Measurements from ENCODE around the gene AGRP.
"Not testable (repeated sequence)": the region's sequence is repeated elsewhere in the genome, so short reads cannot be mapped to it uniquely, and the experiment has no call there.

AGRP gene

DNA sequence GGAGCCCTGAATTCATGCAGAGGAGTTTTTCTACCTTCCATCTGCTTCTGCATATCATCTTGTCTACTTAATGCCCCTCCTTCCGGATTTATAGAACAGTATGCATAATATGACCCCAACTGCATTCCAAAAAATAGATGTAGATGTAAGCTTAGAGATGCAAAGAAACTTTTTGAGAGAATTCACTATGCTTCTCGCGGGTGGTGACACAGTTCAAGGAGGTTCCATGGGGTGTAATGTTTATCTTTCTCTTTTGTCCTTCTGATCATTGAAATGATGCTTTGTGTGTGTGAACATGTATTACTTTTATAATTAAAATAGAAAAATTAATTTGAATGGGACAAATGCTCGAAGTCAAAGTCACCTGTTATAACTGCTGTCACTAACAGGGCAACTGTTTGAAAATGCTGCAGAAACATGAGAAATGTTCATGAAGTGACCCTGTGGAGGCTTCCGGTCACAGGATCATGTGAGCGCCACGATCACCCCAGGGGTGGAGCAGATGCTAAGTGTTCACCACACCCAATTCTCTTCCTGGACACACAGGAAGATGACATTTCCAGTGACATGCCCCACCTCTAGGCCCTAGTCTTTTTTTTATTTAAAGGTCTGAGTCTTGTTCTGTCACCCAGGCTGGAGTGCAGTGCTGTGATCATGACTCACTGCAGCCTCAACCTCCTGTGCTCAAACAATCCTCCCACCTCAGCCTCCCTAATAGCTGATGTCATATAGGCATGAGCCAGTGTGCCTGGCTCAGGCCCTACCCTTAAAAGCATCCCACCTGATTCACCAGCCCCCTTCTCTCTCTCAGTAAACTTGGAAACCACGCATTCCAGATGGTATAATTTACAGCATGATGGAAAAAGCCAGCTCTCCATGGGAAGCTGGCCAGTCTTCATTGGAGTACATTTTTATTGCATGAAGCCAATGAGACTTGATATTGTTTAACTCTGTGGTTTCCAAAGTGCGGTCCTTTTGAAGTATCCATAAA, 21.0 kb upstream of the AGRP start:
- peak in 1 of 2 donors; percentile 24 for DNase-seq (ENCODE audit: low read depth in 2 of 2, low spot score in 1 of 2)

DNA sequence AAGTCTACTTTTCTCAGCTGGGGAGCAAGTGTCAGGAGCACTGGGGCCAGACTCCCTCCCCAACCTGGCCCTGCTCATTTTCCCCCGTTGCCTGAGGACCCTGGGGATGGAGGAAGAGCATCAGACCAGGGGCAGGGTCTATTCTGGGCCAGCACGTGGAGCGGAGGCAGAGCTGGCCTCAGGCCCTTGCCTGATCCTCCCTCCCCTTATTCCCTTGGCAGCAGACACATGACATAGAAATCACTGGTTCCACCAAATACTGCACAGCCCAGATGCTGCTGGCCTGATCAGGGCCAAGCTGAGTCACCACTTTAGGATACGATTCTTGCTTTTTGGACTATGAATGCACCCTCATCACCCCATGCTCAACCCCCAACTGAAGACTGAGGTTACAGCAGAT, 15.8 kb upstream of the AGRP start:
- no peak for DNase-seq (ENCODE audit: low read depth in 2 of 2, low spot score in 1 of 2)

DNA sequence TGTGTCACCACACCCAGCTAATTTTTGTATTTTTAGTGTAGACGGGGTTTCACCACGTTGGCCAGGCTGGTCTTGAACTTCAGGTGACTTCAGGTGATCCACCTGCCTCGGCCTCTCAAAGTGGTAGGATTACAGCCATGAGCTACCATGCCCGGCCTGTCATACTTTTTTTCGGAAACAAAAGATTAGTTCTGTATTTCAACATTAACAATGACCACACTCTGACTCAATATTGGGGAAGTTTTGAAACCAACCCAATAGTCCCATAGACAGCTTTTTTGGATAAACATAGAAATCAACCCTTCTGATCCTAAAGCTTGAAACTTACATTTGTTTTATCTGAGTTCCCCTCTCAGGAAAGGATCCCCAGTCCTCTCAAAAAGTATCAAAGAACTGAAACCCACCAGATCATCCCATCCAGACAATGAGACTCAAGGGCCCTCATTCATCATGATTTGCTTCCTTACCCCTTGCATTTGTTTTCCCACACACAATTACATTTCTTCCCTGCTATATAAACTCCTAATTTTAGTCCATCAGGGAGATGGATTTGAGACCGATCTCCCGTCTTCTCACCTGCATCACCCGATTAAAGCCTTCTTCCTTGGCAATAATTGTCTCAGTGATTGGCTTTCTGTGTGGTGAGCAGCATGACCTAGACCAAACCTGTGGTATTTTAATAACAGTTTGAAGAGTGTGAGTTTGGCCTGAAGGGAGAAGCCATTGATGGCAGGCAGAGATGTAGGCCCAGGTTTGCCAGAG, 7.2 kb upstream of the AGRP start:
- DNase-seq (ENCODE audit: low read depth in 2 of 2, low spot score in 1 of 2): no peak

DNA sequence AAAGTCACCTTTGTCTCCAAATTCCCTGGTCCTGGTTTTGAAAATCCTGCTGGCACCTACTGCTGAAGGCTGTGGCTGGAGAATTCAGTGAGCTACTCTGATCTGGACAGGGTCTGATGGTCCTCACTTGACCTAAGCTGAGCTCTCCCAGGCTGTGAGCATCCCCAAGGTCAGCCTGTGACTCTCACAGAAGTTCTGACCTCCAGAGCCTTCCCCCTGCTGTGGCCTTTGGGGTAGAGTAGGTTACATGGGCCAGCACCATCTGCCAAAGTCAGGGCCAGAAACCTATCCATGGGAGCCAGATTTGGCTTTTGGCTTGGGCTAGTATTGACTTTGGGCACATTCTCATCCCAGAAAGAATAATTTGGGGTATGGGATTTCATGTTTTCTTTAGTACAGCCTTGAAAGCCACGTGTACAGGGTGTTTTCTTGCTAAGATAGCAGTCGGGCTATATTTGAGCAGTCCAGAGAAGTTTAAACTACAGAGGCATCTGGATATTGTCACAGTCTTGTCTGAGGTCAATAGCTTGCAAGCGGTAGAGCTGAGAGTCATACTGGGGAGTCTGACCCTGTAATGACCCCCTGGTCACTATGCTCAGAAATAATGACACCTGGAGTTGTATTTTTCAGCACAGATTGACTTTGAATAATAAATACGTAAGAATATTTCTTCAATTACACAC, 6.2 kb upstream of the AGRP start:
- DNase-seq (ENCODE audit: low read depth in 2 of 2, low spot score in 1 of 2): no peak

DNA sequence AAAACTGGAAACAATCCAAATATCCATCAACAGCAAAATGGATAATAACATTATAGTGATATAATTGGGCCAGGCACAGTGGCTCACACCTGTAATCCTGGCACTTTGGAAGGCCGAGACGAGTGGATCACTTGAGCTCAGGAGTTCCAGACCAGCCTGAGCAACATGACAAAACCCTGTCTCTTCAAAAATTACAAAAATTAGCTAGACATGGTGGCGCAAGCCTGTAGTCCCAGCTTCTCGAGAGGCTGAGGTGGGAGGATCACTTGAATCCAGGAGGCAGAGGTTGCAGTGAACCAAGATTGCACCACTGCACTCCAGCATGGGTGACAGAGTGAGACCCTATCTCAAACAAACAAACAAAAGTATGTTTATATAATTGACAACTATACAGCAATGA, 4.2 kb upstream of the AGRP start:
- not testable (repeated sequence) for DNase-seq (ENCODE audit: low read depth in 2 of 2, low spot score in 1 of 2)

DNA sequence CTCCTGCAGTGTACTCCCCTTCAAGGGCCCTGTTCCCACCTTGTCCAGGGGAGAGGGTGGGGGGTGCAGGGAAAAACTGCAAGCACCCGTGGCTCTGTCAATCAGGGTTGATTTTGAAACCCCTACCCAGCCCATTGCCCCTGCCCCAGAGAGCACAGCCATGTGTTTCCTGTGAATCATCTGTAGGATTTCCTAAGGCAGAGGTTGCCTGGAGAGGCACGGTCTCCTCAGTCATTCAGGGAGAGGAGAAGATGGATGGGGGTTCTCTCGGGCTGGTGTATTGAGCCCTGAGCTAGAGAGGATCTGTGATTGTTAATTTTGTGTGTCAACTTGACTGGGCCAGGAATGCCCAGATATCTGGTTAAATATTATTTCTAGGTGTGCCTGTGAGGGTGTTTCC, 3.5 kb upstream of the AGRP start:
- no peak for DNase-seq (ENCODE audit: low read depth in 2 of 2, low spot score in 1 of 2)

DNA sequence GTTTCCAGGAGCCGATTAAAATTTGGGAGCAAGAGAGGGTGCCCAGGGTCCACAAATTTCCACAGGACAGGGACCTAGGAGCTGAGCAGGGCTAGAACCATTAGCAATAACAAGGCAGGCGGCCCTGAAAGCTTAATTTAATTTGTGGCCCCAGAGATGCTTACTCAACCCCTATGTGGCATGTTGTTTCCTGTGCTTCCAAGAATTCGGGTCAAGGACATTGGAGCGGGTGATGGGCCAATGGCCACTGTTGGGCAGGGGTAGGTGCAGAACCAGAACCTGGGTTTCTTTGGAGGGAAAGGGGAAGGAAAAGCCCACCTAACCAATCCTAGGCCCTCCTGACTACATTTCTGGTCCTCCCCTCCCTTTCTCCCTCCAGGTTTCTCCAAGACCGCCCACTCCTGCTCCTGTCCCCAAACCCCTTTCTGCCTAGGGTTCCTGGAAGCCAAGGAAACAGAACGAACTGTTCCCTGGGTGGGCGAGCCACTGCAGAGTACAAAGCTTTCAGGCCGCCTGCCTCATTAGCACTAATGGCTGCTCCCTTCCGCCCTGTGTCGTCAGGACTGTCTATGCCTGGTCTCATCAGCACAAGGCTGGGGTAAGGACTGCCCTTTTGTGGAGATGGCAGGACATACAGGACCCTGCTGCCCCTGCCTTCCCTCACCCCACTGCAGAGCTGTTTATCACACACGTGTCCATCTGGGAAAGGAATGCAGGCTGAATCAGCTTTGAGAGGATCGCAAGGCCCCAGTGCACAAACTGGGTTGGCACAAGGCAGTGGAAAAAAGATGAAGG, 581 bp upstream of the AGRP start:
- DNase-seq (ENCODE audit: low read depth in 2 of 2, low spot score in 1 of 2): no peak

DNA sequence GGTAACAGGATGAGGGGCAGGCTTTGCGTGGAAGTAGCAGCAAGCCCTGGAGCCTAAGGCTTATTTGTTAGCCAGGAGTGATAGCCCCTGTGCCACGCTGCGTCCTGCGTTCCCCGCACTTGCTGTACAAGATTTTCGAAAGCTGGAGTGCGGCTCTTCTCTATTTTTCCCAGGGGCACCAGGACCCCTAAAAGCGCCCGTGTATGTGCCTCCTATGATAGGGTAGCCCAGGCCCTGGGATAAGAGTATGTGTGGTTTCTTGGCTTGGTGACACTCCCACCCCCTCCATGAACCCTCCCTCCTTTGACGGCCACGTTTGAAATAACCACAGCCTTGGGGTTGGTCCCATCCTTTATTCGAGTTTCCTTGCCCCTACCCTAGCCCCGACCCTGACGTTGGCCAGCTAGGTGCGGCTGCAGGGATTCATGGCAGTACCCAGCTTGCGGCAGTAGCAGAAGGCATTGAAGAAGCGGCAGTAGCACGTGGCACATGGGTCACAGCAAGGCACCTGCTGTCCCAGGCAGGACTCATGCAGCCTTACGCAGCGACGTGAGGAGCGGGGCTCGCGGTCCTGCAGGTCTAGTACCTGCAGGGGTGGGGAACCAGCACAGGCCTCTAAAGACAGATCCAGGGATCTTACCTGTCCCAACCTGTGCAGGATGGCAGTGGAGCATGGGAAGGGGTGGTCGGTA, 968 bp downstream of the AGRP start:
- DNase-seq (ENCODE audit: low read depth in 2 of 2, low spot score in 1 of 2): no peak

DNA sequence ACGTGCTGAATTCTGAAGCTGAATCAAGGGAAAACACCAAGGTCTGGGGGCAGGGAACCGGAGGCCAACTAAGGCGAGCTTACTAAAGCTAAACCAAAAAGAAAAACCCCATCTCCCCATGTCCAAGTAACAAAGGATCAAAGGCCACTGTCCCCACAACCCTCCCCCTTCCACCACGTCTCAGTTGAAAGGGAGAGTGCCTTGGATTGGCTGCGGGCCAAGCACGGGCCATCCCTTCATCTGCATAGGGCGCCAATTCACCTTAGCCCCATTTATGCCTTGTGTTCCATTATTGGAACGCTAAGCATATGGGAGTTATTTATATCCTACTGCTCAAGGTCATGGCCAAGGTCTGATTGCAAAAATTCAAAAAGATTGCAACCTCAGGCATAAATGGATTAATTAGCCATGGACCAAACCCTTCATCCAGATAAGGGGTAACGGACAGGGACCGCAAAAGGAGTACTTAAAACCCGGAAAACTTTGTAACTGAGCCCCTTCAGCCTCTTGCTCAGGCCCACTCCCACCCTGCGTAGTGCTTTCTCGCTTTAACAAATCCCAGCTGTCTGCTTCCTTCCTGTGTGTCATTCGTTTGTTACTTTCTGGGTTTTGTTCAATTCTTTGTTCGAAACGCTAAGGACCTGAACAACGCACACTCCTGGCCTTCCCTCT, 1.6 kb downstream of the AGRP start:
- DNase-seq (ENCODE audit: low read depth in 2 of 2, low spot score in 1 of 2): no peak

DNA sequence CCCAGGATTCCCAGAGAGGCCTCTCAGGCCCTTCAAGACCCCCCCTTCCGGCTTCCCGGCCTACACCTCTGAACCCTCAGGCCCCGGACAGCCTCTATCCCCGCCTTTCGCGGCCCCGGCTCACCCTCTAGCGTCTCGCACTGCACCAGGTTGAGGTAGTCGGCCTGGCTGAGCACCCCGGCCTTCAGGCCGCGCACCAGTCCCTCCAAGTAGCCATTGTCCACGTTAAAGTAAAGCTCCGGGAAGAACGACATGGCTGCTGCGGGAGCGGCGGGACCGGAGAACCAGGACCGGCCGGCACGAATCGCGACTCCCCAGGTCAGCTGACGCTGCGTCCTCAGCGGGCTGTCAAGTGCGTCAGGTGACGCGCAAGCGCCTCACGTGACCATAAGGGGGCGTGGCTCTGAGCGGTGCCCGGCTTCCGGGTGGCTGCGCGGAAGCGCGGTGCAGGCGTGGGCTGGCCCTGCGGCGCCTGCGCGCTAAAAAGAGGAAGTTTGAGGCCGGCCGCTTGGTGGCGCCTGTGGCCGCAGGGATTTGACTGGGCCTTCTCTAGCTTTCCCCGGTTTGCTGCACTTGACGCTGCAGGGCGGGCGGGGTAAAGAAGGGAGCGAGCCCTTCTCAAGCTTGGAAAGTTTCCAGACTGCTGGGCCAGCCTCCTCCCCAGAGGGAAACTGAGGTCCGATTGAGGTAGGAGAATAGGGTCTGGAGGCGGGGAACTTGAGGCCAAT, 2.4 kb downstream of the AGRP start, which contains the start of gene ATP6V0D1:
ATP6V0D1 (minus strand) TSS at position 325 of the 728 bp plus-strand sequence; CDS start at position 254, 71 bp downstream.
- DNase-seq (ENCODE audit: low read depth in 2 of 2, low spot score in 1 of 2): peak; percentile 98

DNA sequence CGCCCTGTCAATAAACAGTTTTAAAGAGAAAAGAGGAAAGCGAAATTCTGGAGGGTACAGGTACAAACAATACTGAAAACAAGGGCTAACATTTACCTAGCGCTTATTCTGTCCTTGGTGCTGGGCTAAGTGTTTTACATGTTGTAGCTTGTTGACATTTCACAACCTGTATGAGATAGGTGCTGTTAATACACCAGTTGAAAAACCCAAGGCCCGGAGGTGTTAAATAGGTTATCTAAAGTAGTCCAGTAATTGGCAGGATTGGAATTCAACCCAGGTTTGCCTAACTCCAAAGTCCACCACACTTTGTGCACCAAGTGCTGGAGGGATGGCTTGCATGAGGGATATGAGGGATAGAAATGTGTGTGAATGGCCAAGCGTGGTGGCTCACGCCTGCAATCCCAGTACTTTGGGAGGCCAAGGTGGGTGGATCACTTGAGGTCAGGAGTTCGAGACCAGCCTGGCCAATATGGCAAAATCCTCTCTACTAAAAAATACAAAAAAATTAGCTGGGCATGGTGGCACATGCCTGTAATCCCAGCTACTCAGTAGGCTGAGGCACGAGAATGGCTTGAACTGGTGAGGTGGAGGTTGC, 5.3 kb downstream of the AGRP start:
- DNase-seq (ENCODE audit: low read depth in 2 of 2, low spot score in 1 of 2): no peak

DNA sequence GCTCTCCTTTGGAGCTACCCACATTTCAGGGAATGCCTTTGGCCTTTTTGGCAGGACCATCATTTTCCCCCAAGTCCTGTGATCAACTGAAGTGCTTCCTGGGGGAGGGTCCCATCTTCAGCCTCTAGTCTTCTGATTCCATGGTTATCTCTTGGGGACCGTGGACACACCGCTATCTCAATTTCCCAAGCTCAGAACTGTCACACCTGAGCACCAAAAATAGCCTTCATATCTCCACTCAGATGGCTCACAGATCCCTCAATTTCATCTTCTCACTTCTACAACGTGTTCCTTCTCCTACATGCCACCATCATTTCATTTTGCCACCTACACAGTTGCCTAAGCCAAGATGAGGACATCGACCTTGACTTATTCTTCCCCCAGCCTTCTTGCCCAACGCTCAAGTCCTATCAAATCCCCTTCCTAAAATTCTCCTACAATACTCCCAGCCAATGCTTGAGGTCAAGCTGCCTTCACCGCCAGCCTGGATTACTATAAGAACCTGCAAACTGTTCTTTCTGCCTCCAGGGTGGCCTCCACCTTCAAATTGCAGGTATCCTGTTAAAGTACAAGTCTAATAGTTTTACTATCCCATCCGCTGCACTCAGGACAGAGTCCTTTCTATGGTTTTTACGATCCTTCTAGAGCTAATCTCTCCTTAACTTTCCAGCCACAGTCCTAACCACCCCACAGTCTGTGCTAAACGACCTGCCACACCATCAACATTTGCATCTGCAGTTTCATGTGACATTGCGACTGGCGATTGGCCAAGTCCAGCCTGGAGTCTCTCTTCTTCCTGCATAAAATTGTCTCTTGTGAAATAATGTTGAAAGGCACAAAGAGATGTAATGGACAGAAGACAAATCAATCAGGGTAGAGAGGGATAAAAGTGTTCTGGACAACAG, 8.5 kb downstream of the AGRP start:
- DNase-seq (ENCODE audit: low read depth in 2 of 2, low spot score in 1 of 2): no peak

DNA sequence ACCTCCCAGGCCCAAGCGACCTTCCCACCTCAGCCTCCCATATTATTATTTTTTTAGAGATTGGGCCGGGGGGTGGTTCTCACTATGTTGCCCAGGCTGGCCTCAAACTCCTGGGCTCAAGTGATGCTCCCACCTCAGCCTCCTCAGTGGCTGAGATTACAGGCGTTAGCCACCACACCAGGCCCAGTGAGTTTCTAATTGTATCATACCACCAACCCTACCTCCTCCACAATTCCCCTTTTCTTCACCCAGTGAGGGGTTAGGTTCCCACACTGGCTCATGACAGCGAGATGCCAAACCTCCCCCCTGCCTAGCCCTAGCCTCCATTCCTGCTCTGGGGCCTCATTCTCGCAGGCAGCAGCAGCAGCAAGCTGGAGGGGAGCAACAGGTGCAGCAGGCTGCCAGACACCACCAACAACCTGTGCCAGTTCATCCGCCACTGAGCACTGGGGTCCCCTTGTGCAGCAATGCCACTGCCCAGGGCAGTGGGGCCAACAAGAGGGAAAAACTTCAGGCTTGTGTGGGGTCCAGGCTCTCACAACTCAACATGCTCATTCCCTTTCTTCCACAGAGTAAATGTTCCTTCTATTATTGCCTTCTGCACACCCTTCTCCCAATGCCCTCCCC, 11.5 kb downstream of the AGRP start:
- DNase-seq (ENCODE audit: low read depth in 2 of 2, low spot score in 1 of 2): no peak

DNA sequence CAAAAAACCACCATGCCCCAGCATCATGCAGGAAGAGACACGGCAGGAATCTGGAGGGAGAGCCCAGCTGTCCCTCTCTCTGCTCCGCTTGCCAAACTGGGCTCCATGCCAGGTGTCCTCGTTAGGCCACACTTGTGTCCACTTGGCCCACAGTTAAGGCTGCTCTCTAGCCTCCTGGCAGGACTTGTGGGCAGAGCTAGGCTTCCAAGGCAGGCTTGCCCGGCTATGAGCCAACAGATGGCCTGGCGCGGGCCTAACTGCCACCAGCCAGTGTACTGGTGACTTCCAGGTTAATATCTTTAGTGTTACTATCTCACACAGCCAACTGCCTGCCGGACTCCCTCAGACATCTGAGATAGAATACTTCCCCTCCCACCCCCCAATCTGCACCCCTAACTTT, 13.0 kb downstream of the AGRP start:
- DNase-seq (ENCODE audit: low read depth in 2 of 2, low spot score in 1 of 2): no peak

DNA sequence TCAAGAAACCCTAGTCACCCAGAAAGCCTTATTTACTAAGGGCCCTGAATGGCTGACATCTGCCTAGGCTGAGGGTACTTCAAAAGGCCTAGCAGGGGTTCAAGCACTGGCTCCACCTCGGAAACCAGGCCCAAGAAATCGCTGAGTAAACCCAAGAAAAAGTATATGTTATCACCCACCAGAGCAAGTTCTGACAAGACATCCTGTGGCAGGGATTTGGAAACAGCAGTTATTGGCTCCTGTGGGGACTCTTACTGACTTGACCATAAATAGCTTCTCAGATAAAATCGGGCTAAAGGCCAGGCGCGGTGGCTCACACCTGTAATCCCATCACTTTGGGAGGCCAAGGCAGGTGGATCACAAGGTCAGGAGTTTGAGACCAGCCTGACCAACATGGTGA, 14.6 kb downstream of the AGRP start:
- DNase-seq (ENCODE audit: low read depth in 2 of 2, low spot score in 1 of 2): no peak

DNA sequence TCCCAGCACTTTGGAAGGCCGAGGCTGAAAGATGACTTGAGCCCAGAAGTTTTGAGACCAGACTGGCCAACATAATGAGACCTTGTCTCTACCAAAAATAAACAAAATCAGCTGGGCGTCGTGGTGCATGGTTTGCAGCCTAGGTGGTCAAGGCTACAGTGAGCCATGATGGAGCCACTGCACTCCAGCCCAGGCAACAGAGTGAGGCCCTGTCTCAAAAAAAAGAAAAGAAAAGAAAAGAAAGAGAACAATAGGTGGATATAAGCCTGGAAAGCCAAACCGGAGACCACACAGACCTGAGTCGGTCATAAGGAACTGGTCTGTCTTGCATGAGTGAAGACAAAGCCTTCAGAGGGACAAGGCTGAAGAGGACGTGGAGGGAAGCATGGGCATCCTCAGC, 16.8 kb downstream of the AGRP start:
- DNase-seq (ENCODE audit: low read depth in 2 of 2, low spot score in 1 of 2): no peak

DNA sequence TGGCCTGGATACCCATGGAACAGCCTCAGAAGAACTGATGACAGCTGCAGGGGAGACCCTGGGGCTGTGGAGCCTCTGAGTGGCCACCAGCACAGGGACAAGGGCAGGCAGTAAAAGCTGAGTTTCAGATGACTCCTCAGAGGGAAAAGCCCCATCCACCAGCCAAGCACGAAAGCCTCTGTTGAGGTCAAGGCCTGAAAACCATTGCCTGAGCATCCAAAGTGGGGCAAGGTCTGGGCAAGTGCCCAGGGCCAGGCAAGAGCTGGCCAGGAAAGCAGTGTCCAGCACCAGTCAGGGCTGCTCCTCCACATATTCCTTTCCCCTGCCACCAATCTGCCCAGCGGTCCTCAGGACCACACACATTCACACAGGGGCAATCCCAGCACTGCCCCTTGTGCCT, 18.8 kb downstream of the AGRP start:
- DNase-seq (ENCODE audit: low read depth in 2 of 2, low spot score in 1 of 2): no peak

All from stimulated activated CD8-positive, alpha-beta memory T cell treated with anti-CD3 and anti-CD28 coated beads, Interleukin-4, amount 100 ng/mL, for 1 hour (primary cell).